ENCODE measurements around the gene CLCN4. TPM values are rescaled to one million over a fixed set of nuclear protein-coding genes. Genes with fewer than 3 reads are reported as not detected.

Gene CLCN4
- total RNA-seq, 4 donors from 2014 or later, result 0.54 to 5.0 (median 2.6) TPM

DNA sequence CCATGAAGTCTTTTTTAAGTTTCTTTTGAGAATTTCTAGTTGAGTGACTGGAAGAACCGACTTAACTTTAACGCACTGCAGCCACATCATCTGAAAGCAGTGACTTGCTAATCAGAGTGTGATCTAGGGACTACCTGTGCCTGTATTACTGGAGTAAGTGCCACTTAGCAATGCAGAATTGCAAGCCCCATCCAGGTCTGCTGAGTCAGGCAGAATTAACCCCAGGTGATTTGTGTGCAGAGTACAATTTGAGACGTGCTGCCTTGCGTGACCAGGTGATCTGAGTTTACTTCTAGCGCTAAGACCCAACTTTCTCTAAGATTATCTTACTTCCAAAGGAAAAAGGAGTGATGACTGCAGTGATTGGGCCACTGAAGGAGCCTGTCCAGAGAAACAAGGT is 85.3 kb downstream of the CLCN4 start:
- intact Hi-C loops (cut with DNase I; ENCODE audit: low total_unique reads), result no loop called here
- DNase-seq (ENCODE audit: low spot score in 2 of 2), result no peak
- no peak overlapping the region for H3K4me3 ChIP-seq (ENCODE audit: low read depth, poor library complexity, severe bottlenecking)
- 51 to 56% methylated on average over 5 of the region's 5 CpGs for WGBS, 2 donors
- TF ChIP-seq POLR2A (IDR thresholded peaks at IDR 0.05), result no peak
- TF ChIP-seq, protein P1, sequence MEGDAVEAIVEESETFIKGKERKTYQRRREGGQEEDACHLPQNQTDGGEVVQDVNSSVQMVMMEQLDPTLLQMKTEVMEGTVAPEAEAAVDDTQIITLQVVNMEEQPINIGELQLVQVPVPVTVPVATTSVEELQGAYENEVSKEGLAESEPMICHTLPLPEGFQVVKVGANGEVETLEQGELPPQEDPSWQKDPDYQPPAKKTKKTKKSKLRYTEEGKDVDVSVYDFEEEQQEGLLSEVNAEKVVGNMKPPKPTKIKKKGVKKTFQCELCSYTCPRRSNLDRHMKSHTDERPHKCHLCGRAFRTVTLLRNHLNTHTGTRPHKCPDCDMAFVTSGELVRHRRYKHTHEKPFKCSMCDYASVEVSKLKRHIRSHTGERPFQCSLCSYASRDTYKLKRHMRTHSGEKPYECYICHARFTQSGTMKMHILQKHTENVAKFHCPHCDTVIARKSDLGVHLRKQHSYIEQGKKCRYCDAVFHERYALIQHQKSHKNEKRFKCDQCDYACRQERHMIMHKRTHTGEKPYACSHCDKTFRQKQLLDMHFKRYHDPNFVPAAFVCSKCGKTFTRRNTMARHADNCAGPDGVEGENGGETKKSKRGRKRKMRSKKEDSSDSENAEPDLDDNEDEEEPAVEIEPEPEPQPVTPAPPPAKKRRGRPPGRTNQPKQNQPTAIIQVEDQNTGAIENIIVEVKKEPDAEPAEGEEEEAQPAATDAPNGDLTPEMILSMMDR (IDR thresholded peaks at IDR 0.05), result no peak

DNA sequence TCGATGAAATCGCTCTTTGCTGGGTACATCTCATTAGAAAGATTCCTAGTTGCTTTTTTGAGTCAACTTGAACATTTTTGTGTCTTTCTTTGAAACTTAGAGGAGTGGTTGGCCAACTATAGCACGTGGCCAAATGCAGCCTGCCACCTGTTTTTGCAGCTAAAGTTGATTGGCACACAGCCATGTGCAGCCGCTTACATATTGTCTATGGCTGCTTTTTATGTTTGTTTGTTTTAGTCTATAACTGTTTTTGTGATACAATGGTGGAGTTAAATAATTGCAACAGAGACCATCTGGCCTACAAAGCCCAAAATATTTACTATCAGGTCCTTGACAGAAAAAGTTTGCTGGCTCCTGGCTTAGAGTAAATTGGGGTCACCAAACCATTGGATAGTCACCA is 86.3 kb downstream of the CLCN4 start:
- TF ChIP-seq, protein P1 (IDR thresholded peaks at IDR 0.05), result no peak
- TF ChIP-seq POLR2A (IDR thresholded peaks at IDR 0.05), result no peak
- no peak for DNase-seq (ENCODE audit: low spot score in 2 of 2)

DNA sequence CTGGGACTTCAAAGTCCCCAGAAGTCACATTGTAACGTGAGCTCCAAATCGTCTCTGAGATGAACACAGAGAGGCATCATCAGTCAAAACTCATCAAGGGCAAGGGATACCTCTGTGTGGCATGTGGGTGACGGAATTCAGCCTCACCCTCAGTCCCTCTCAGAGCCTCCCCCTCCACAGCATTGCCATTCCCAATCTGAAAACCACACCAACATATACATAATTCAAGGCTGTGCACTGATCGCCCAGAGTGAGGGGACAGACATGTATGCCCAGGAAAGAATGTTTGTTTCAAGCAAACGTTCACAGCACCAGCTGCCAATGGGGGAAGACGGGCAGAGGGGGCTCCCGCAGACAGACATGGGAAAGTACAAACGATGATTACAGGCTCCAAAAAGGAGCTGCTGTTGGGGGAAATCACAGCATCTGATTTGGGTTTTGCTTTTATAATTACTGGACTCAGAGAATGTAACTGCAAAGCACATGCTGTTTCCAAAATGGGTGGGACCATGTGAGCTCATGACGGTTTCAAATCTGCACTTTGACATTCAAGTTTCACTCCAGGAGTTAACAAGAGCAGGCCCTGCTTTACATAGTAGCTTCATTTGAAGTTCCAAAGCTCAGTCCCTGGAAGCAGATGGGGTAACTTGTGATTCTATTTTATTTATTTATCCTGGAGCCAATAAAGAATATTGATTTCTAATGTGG is 88.3 kb downstream of the CLCN4 start:
- intact Hi-C loops (cut with DNase I; ENCODE audit: low total_unique reads), result no loop called here
- no peak for TF ChIP-seq POLR2A (IDR thresholded peaks at IDR 0.05)
- TF ChIP-seq, protein P1 (IDR thresholded peaks at IDR 0.05), result no peak
- 51 to 52% methylated on average over 9 of the region's 9 CpGs for WGBS, 2 donors
- DNase-seq (ENCODE audit: low spot score in 2 of 2), result no peak
- no peak overlapping the region for H3K4me3 ChIP-seq (ENCODE audit: low read depth, poor library complexity, severe bottlenecking)

More for the DNA sequence above, 86.3 kb downstream of the CLCN4 start:
- intact Hi-C loops (cut with DNase I; ENCODE audit: low total_unique reads), result no loop called here
- no peak overlapping the region for H3K4me3 ChIP-seq (ENCODE audit: low read depth, poor library complexity, severe bottlenecking)
- WGBS, 2 donors, result 79 to 87% methylated on average over 4 of the region's 4 CpGs

DNA sequence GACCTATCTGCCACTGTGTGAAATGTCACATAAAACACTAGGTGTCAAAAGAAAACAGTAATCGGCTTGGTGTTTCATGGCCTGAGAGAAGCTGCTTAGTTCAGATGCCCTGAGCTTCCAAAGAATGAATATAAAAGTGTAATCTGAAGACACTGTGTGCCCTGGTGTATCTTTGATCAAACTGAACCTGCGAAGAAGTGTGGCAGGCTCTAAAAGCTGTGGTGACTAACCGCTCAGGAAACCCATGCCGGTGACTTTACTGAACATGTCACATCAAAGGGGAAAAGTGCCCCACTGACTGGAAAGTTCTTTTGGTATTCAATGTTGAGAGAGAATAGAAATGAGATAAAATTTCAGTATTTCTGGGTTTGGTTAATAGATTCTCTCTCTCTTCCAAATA is 89.1 kb downstream of the CLCN4 start:
- WGBS, 2 donors, result 78 to 85% methylated on average over 4 of the region's 4 CpGs
- no peak for DNase-seq (ENCODE audit: low spot score in 2 of 2)
- no peak for TF ChIP-seq POLR2A (IDR thresholded peaks at IDR 0.05)
- TF ChIP-seq, protein P1 (IDR thresholded peaks at IDR 0.05), result no peak
- H3K4me3 ChIP-seq (ENCODE audit: low read depth, poor library complexity, severe bottlenecking), result no peak overlapping the region
- intact Hi-C loops (cut with DNase I; ENCODE audit: low total_unique reads), result no loop called here

DNA sequence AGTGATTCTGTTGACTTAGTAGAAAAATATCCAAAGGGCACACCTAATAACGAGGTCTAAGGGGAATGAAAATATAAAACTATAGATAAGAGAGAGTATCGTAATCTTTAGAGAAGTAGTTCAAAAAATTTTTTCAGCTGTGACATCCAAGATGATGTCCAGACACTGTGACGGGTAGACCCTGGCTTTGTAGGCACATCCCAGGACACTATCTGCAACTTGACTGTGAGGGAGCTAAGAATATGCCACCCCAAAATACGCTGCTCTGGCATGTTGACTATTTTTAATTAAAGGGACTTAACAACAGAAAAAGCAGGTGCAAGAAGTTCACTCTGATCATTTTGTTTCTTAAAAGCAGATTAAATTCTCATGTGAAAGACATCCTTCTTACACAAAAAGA is 89.5 kb downstream of the CLCN4 start:
- no peak overlapping the region for H3K4me3 ChIP-seq (ENCODE audit: low read depth, poor library complexity, severe bottlenecking)
- intact Hi-C loops (cut with DNase I; ENCODE audit: low total_unique reads), result no loop called here
- WGBS, 2 donors, result 73 to 92% methylated on average over 4 of the region's 4 CpGs
- no peak for TF ChIP-seq POLR2A (IDR thresholded peaks at IDR 0.05)
- TF ChIP-seq, protein P1 (IDR thresholded peaks at IDR 0.05), result no peak
- DNase-seq (ENCODE audit: low spot score in 2 of 2), result no peak

DNA sequence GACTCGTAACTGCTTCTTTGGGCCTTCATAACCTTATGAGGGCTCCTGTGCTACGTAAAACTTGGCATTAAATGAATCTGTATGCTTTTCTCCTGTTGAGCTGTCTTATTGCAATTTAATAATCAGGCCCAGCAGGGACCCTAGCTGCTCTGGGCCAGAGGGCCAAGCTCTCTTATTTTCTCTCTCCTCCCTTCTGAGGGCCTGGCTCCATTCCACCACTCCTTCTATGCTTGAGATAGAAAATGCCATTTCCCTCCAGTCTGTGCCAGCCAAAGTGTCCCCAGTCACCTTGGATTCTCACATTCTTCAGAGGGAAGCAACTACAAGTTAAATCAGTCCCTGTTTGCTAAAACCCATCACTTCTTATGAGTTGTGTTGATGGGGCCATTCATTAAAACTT is 90.1 kb downstream of the CLCN4 start:
- no peak overlapping the region for H3K4me3 ChIP-seq (ENCODE audit: low read depth, poor library complexity, severe bottlenecking)
- 77 to 93% methylated on average over 2 of the region's 2 CpGs for WGBS, 2 donors
- intact Hi-C loops (cut with DNase I; ENCODE audit: low total_unique reads), result no loop called here
- TF ChIP-seq, protein P1 (IDR thresholded peaks at IDR 0.05), result no peak
- no peak for TF ChIP-seq POLR2A (IDR thresholded peaks at IDR 0.05)
- DNase-seq (ENCODE audit: low spot score in 2 of 2), result no peak

Data from lower leg skin (tissue), 4 donors.